Suprapubic skin (tissue), 4 donors: ENCODE data around the gene OSBPL7. TPM values are rescaled to one million over a fixed set of nuclear protein-coding genes. Genes with fewer than 3 reads are reported as not detected.

Source experiments
- DNase-seq, 2 donors: peaks; one replicate each; pipeline ENCODE4 v3.0.0-alpha.2; 2019; ENCODE audit warnings: low spot score in 2 of 2
- H3K27ac ChIP-seq: fragments of 200-600 bp; sonication (generic); one replicate; pipeline ENCODE4 v1.5.1; 2019
- H3K27me3 ChIP-seq: fragments of 200-600 bp; sonication (generic); one replicate; pipeline ENCODE4 v1.5.1; 2019
- H3K36me3 ChIP-seq: fragments of 200-600 bp; sonication (generic); one replicate; pipeline ENCODE4 v1.5.1; 2019
- H3K4me1 ChIP-seq: fragments of 200-600 bp; sonication (generic); one replicate; pipeline ENCODE4 v1.5.1; 2019
- H3K4me3 ChIP-seq: fragments of 200-600 bp; sonication (generic); one replicate; pipeline ENCODE4 v1.5.1; 2019; ENCODE audit warnings: mild to moderate bottlenecking
- H3K9me3 ChIP-seq: fragments of 200-600 bp; sonication (generic); one replicate; pipeline ENCODE4 v1.5.1; 2019
- EP300 ChIP-seq: sonication (generic); formaldehyde crosslinking; IDR thresholded peaks from one replicate; pipeline ENCODE4 v1.6.1; 2017; ENCODE audit warnings: antibody characterized with exemption
- POLR2A ChIP-seq, 2 donors: fragments of 450-650 bp; IDR thresholded peaks; one replicate each; pipeline ENCODE4 v1.6.1; 2017; ENCODE audit warnings: antibody characterized with exemption in 2 of 2, mild to moderate bottlenecking in 2 of 2, moderate library complexity in 2 of 2
- POLR2AphosphoS5 ChIP-seq, 3 donors: sonication (generic); formaldehyde crosslinking; IDR thresholded peaks; one replicate each; pipeline ENCODE4 v1.6.1; 2017; ENCODE audit warnings: antibody characterized with exemption in 3 of 3
- WGBS: methylation state at CpG from one replicate; pipeline ENCODE4 v1.1.5; 2018; 5-methylcytosine and 5-hydroxymethylcytosine counted together
- total RNA-seq, 4 donors: library from RNA; depleted of rRNA; stranded (reverse); fragments of >200 nt; gene quantifications; one replicate each; pipeline ENCODE4 v1.1.0, GENCODE V29; 2016
- TF ChIP-seq, protein P1 (sequence below), 2 donors: fragments of 200-600 bp in 1 of 2; fragments of 450-650 bp in 1 of 2; sonication (generic) in 1 of 2; IDR thresholded peaks; one replicate each; pipeline ENCODE4 v1.5.1; 2016 to 2019; ENCODE audit warnings: antibody characterized with exemption in 2 of 2, mild to moderate bottlenecking in 1 of 2, moderate library complexity in 1 of 2

OSBPL7 gene
- total RNA-seq, 4 donors from 2014 or later, result 1.3 to 2.0 (median 1.6) TPM

DNA sequence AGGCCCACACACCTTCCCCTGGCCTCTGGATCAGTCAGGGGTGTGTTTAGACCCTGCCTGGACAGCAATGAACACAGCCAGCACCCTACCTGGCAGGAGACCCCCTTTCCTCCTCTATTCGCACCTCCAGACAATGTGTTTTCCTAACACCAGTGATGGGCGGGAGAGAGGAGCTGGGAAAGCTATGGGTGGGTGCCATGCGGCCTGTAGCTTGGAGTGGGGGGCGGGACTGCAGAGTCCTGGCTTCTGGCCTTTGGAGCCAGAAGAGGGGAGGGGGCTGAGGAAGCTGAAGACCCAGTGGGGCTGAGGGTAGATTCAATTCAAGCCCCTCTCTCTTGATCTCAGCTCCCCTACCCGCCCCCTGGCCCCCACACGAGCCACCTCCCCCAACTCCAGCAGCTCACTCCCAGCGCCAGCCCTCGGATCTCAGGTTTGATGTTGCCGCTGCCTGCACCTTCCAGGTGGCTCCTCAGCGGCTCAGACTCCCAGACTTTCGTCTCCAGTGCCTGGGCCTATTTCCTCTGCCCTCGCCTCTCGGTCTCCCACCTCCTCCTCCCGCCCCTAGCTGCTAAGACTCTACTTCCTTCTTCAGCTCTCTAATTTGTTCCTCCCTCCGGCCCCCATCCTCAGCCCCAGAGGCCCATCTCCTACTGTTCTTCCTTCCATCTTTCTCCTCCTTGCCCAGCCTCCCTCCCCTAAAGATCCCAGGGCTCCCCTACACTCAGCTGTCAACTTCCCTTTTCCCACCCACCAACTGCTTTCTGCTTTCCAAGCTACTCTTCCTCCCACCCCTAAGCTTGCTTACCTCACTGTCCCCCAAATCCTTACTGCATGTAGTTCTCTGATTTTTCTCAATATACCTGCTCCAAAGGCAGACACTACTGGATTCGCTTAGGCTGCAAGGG lies 36.2 kb upstream of the OSBPL7 start:
- TF ChIP-seq POLR2A (IDR thresholded peaks at IDR 0.05), result no peak
- Histone ChIP-seq H3K36me3 (no peaks in the 10 kb centered on the region), H3K4me3 (no peak overlapping the region), H3K4me1 (no peaks in the 10 kb centered on the region), H3K27ac (no peak overlapping the region), H3K27me3 (peaks cover 62% of the 10 kb centered on the region), H3K9me3 (no peaks in the 10 kb centered on the region)
- 72% methylated on average over 16 of the region's 16 CpGs for WGBS
- no peak for DNase-seq

- TF ChIP-seq POLR2AphosphoS5 (IDR thresholded peaks at IDR 0.05), result no peak
- TF ChIP-seq EP300, result no peak
- TF ChIP-seq POLR2A (IDR thresholded peaks at IDR 0.05), result no peak
- TF ChIP-seq, protein P1, sequence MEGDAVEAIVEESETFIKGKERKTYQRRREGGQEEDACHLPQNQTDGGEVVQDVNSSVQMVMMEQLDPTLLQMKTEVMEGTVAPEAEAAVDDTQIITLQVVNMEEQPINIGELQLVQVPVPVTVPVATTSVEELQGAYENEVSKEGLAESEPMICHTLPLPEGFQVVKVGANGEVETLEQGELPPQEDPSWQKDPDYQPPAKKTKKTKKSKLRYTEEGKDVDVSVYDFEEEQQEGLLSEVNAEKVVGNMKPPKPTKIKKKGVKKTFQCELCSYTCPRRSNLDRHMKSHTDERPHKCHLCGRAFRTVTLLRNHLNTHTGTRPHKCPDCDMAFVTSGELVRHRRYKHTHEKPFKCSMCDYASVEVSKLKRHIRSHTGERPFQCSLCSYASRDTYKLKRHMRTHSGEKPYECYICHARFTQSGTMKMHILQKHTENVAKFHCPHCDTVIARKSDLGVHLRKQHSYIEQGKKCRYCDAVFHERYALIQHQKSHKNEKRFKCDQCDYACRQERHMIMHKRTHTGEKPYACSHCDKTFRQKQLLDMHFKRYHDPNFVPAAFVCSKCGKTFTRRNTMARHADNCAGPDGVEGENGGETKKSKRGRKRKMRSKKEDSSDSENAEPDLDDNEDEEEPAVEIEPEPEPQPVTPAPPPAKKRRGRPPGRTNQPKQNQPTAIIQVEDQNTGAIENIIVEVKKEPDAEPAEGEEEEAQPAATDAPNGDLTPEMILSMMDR (IDR thresholded peaks at IDR 0.05), result no peak
- no peak overlapping the region for H3K27ac ChIP-seq
- H3K4me1 ChIP-seq, result peaks cover 4% of the 10 kb centered on the region
- H3K9me3 ChIP-seq, result no peaks in the 10 kb centered on the region
- no peaks in the 10 kb centered on the region for H3K36me3 ChIP-seq
- peaks cover 72% of the 10 kb centered on the region for H3K27me3 ChIP-seq
- no peak for DNase-seq
- H3K4me3 ChIP-seq, result no peak overlapping the region
Observed at GRCh38 chr17:47856830-47857229, 35.2 kb upstream of the OSBPL7 start.

DNA sequence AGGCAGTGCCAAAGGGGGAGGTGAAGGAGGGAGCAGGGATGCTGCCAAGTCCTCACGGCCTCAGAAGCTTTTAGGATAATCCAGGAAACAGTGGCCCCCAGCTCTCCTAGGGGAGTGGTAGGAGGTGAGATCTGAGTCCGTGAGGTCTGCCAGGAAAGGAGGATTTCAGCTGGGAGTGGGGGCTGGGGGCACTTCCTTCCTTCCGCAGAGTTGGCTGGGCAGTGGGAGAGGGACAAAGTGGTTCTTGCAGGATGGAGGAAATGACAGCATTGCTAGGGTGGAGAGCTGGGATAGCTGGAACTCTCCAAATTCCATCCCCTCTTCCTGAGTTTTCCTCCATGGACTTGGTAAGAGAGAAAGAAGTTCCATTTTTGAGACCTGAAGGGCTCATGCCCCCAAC lies 34.1 kb upstream of the OSBPL7 start:
- H3K27me3 ChIP-seq, result peaks cover 82% of the 10 kb centered on the region
- no peak overlapping the region for H3K4me3 ChIP-seq
- no peak for DNase-seq
- H3K27ac ChIP-seq, result no peak overlapping the region
- TF ChIP-seq, protein P1 (IDR thresholded peaks at IDR 0.05), result no peak
- TF ChIP-seq POLR2A (IDR thresholded peaks at IDR 0.05) (no peak), POLR2AphosphoS5 (IDR thresholded peaks at IDR 0.05) (no peak), EP300 (no peak)
- H3K4me1 ChIP-seq, result peaks cover 15% of the 10 kb centered on the region
- H3K36me3 ChIP-seq, result no peaks in the 10 kb centered on the region
- H3K9me3 ChIP-seq, result no peaks in the 10 kb centered on the region
- 61% methylated on average over 3 of the region's 3 CpGs for WGBS

- TF ChIP-seq POLR2AphosphoS5 (IDR thresholded peaks at IDR 0.05) (no peak), POLR2A (IDR thresholded peaks at IDR 0.05) (no peak), EP300 (no peak)
- TF ChIP-seq, protein P1 (IDR thresholded peaks at IDR 0.05), result no peak
- H3K4me1 ChIP-seq, result peaks cover 22% of the 10 kb centered on the region
- no peak for DNase-seq
- 53% methylated on average over 5 of the region's 5 CpGs for WGBS
- no peaks in the 10 kb centered on the region for H3K36me3 ChIP-seq
- no peak overlapping the region for H3K27ac ChIP-seq
- peaks cover 89% of the 10 kb centered on the region for H3K27me3 ChIP-seq
- H3K9me3 ChIP-seq, result no peaks in the 10 kb centered on the region
- H3K4me3 ChIP-seq, result no peak overlapping the region
Observed at GRCh38 chr17:47853616-47854015, 32.0 kb upstream of the OSBPL7 start.

- peaks cover 94% of the 10 kb centered on the region for H3K27me3 ChIP-seq
Observed at GRCh38 chr17:47852113-47852949, 30.7 kb upstream of the OSBPL7 start.

More at GRCh38 chr17:47852113-47852949, 30.7 kb upstream of the OSBPL7 start:
- 55% methylated on average over 32 of the region's 32 CpGs for WGBS
- peaks cover 27% of the 10 kb centered on the region for H3K4me1 ChIP-seq
- H3K27ac ChIP-seq, result no peak overlapping the region
- no peaks in the 10 kb centered on the region for H3K36me3 ChIP-seq
- no peak overlapping the region for H3K4me3 ChIP-seq
- no peak for DNase-seq
- H3K9me3 ChIP-seq, result no peaks in the 10 kb centered on the region
- no peak for TF ChIP-seq EP300
- no peak for TF ChIP-seq POLR2A (IDR thresholded peaks at IDR 0.05)
- TF ChIP-seq, protein P1 (IDR thresholded peaks at IDR 0.05), result no peak
- TF ChIP-seq POLR2AphosphoS5 (IDR thresholded peaks at IDR 0.05), result no peak
